K562 (cell line): ENCODE data around the gene PRR30. TPM values are rescaled to one million over a fixed set of nuclear protein-coding genes. Genes with fewer than 3 reads are reported as not detected.

Experiments
- ATAC-seq: fragments of 200-7000 bp; cut with Tn5 transposase; 3 replicates; pipeline ENCODE4 v1.9.1; 2020; ENCODE audit warnings: moderate library complexity
- BruUV-seq: library from RNA; stranded (reverse); fragments of 400-500 nt; replicated peaks from 2 replicates; lab custom pipeline; 2021; lab: Mats Ljungman, UMichigan
- CTCF ChIA-PET: fragments of 300-600 bp; formaldehyde crosslinking; extraction: SDS; loops from one replicate; lab custom pipeline; 2021; ENCODE audit warnings: low intra/inter-chr PET ratio; lab: Yijun Ruan, JAX
- POLR2A ChIA-PET: fragments of 300-600, 350-650 bp; sonication (Branson Sonifier 250); formaldehyde crosslinking; extraction: SDS; loops from one replicate; lab custom pipeline; 2021; ENCODE audit warnings: antibody characterized with exemption, inconsistent platforms; lab: Yijun Ruan, JAX
- DNase-seq, 4 experiments: peaks; one replicate each; pipeline versions ENCODE4 v3.0.0 to v3.0.0-alpha.2; 2011 to 2018; ENCODE audit warnings: low spot score in 3 of 4, mixed read lengths in 3 of 4; ENCODE audit errors: extremely low read depth in 1 of 4
- FAIRE-seq: peaks from 2 replicates; lab custom pipeline; 2011; peaks lifted over from hg19 to GRCh38; lab: Jason Lieb, UNC
- H2AFZ ChIP-seq: 2 replicates; pipeline ENCODE4 v1.6.0; 2011; ENCODE audit warnings: low read depth, low read length, control low read depth, inconsistent platforms
- H3K27ac ChIP-seq: fragments of 200-600 bp; 3 replicates; pipeline ENCODE4 v1.8.0; 2011; ENCODE audit warnings: low read depth, mild to moderate bottlenecking, control low read depth, inconsistent platforms, low read length, moderate library complexity, mixed read lengths; ENCODE audit errors: extremely low read depth
- H3K27me3 ChIP-seq, 2 experiments: fragments of 300-600 bp in 1 of 2; 2 replicates in 1 of 2; 3 replicates in 1 of 2; pipeline versions ENCODE4 v1.6.0 to v1.8.0; 2011; ENCODE audit warnings: inconsistent platforms in 2 of 2, low read length in 2 of 2, mild to moderate bottlenecking in 1 of 2, mixed read lengths in 1 of 2, moderate library complexity in 1 of 2; ENCODE audit not compliant: control insufficient read depth in 2 of 2, insufficient read depth in 2 of 2
- H3K36me3 ChIP-seq: fragments of 300-600 bp; 3 replicates; pipeline ENCODE4 v1.8.0; 2011; ENCODE audit warnings: mild to moderate bottlenecking, low read length, inconsistent platforms; ENCODE audit not compliant: control insufficient read depth, insufficient read depth
- H3K4me1 ChIP-seq, 2 experiments: fragments of 200-600 bp in 1 of 2; replicated peaks in 1 of 2; 2 replicates in 1 of 2; 3 replicates in 1 of 2; pipeline versions ENCODE4 v1.5.1 to v1.8.0; 2011; ENCODE audit warnings: inconsistent platforms in 2 of 2, low read length in 2 of 2, mild to moderate bottlenecking in 1 of 2, mixed read lengths in 1 of 2, moderate library complexity in 1 of 2; ENCODE audit not compliant: control insufficient read depth in 2 of 2, insufficient read depth in 2 of 2
- H3K4me2 ChIP-seq: 2 replicates; pipeline ENCODE4 v1.6.1; 2011; ENCODE audit warnings: low read length, control low read depth, inconsistent platforms, mixed read lengths; ENCODE audit not compliant: insufficient read depth
- H3K4me3 ChIP-seq: fragments of 200-600 bp; sonication (generic), shearing (Covaris generic); 2 replicates; pipeline ENCODE4 v1.5.1; 2016; ENCODE audit warnings: control low read depth, inconsistent platforms
- H3K79me2 ChIP-seq: fragments of 200-600 bp; 3 replicates; pipeline ENCODE4 v1.8.0; 2011; ENCODE audit warnings: low read length, inconsistent platforms; ENCODE audit not compliant: control insufficient read depth, insufficient read depth
- H3K9ac ChIP-seq, 2 experiments: 2 replicates each; pipeline versions ENCODE4 v1.6.0 to v1.6.1; 2011; ENCODE audit warnings: low read depth in 2 of 2, low read length in 2 of 2, control low read depth in 1 of 2, inconsistent platforms in 1 of 2, mild to moderate bottlenecking in 1 of 2, mixed read lengths in 1 of 2; ENCODE audit not compliant: insufficient read depth in 1 of 2
- H3K9me1 ChIP-seq: one replicate; pipeline ENCODE4 v1.6.0; 2011; ENCODE audit warnings: inconsistent platforms, mild to moderate bottlenecking, low read length, moderate library complexity; ENCODE audit not compliant: control insufficient read depth, insufficient read depth
- H3K9me3 ChIP-seq: replicated peaks from 2 replicates; pipeline ENCODE4 v1.5.1; 2011; ENCODE audit warnings: low read depth, low read length, inconsistent platforms; ENCODE audit not compliant: control insufficient read depth, insufficient read depth
- H4K20me1 ChIP-seq: replicated peaks from 2 replicates; pipeline ENCODE4 v1.6.1; 2011; ENCODE audit warnings: low read length, inconsistent platforms, mixed read lengths; ENCODE audit not compliant: control insufficient read depth, insufficient read depth
- CHD1 ChIP-seq: fragments of 200-600 bp; sonication (generic); IDR thresholded peaks from one replicate; pipeline ENCODE4 v1.6.1; 2012; ENCODE audit warnings: mild to moderate bottlenecking, moderate library complexity, low read length, inconsistent platforms
- FOXA3 ChIP-seq, 2 experiments: fragments of 450-650 bp in 1 of 2; sonication (generic) in 1 of 2; formaldehyde crosslinking; IDR thresholded peaks in 1 of 2; conservative IDR thresholded peaks in 1 of 2; 2 replicates each; pipeline versions ENCODE4 v1.4.0 to v1.8.0; 2020 to 2022; ENCODE audit warnings: mild to moderate bottlenecking in 2 of 2, missing genetic modification reagents in 1 of 2
- MTA3 ChIP-seq: fragments of 450-650 bp; formaldehyde crosslinking; IDR thresholded peaks from 2 replicates; pipeline ENCODE4 v1.6.1; 2017; ENCODE audit warnings: mild to moderate bottlenecking, borderline replicate concordance
- NR4A1 ChIP-seq, 2 experiments: fragments of 250-450 bp in 1 of 2; fragments of 450-650 bp in 1 of 2; sonication (Bioruptor Pico) in 1 of 2; IDR thresholded peaks; 2 replicates each; pipeline versions ENCODE4 v1.4.0 to v1.6.1; 2016 to 2020; ENCODE audit warnings: mild to moderate bottlenecking in 2 of 2, missing compliant biosample characterization in 1 of 2, missing genetic modification characterization in 1 of 2, moderate library complexity in 1 of 2
- SREBF2 ChIP-seq: sonication (generic); formaldehyde crosslinking; IDR thresholded peaks from 2 replicates; pipeline ENCODE4 v1.4.0; 2020; ENCODE audit warnings: mild to moderate bottlenecking, missing genetic modification reagents
- TSC22D4 ChIP-seq: fragments of 450-650 bp; IDR thresholded peaks from 2 replicates; pipeline ENCODE4 v1.6.1; 2016; ENCODE audit warnings: missing genetic modification characterization, missing biosample characterization, control low read depth
- ZC3H4 ChIP-seq: sonication (generic); formaldehyde crosslinking; IDR thresholded peaks from 2 replicates; pipeline ENCODE4 v1.9.0; 2021; ENCODE audit warnings: missing genetic modification reagents, borderline replicate concordance
- WGBS: fragments of 100-300 bp; shearing (Covaris generic); methylation state at CpG from one replicate; pipeline ENCODE4 v1.1.6; 2016; ENCODE audit warnings: low coverage, mixed read lengths; ENCODE audit not compliant: insufficient coverage; ENCODE audit errors: missing lambda C conversion rate; 5-methylcytosine and 5-hydroxymethylcytosine counted together
- in situ Hi-C: fragments of 300-500 bp; cut with MboI; formaldehyde crosslinking; loops from 4 replicates; pipeline ENCODE4 v1.15.0; 2018; ENCODE audit warnings: inconsistent platforms, mixed read lengths
- intact Hi-C: fragments of 100-400 bp; cut with micrococcal nuclease; formaldehyde crosslinking; loops from 2 replicates; pipeline ENCODE4 v1.14.2; 2022
- polyA plus RNA-seq, 8 experiments: library from polyadenylated mRNA; depleted of rRNA in 4 of 8; stranded (reverse) in 5 of 8; unstranded in 3 of 8; fragments of >200 nt; fragmentation: Nextera tagmentation in 2 of 8; fragmentation: Illumina TruSeq in 1 of 8; extraction: Ambion mirVana in 2 of 8; extraction: Trizol in 1 of 8; gene quantifications; 2 replicates each; pipeline versions ENCODE4 v1.2.1 to v1.2.3, GENCODE V29; 2011 to 2014; ENCODE audit warnings: inconsistent platforms in 1 of 8, missing spikeins in 1 of 8
- total RNA-seq, 7 experiments: library from RNA; depleted of rRNA in 6 of 7; stranded (reverse); fragments of >200 nt in 6 of 7; fragmentation: Illumina TruSeq in 2 of 7; extraction: Trizol in 2 of 7; gene quantifications; 2 replicates each; pipeline versions ENCODE4 v1.2.1 to v1.2.3, GENCODE V29; 2011 to 2021; ENCODE audit warnings: low replicate concordance in 1 of 7
- TF ChIP-seq, protein P1 (sequence below): IDR thresholded peaks from 3 replicates; pipeline ENCODE4 v1.6.1; 2011; ENCODE audit warnings: borderline replicate concordance, mild to moderate bottlenecking, moderate library complexity; ENCODE audit not compliant: insufficient read length; ENCODE audit errors: extremely low read depth
- TF ChIP-seq, protein P2 (sequence below): fragments of 150-350 bp; conservative IDR thresholded peaks from 2 replicates; pipeline ENCODE4 v1.6.1; 2014; ENCODE audit warnings: low read length

The PRR30 gene
- total and polyA plus RNA-seq, 9 of the 15 experiments (the other 6 are each of a cell fraction or from before 2014, with no cell fraction given): not detected

DNA sequence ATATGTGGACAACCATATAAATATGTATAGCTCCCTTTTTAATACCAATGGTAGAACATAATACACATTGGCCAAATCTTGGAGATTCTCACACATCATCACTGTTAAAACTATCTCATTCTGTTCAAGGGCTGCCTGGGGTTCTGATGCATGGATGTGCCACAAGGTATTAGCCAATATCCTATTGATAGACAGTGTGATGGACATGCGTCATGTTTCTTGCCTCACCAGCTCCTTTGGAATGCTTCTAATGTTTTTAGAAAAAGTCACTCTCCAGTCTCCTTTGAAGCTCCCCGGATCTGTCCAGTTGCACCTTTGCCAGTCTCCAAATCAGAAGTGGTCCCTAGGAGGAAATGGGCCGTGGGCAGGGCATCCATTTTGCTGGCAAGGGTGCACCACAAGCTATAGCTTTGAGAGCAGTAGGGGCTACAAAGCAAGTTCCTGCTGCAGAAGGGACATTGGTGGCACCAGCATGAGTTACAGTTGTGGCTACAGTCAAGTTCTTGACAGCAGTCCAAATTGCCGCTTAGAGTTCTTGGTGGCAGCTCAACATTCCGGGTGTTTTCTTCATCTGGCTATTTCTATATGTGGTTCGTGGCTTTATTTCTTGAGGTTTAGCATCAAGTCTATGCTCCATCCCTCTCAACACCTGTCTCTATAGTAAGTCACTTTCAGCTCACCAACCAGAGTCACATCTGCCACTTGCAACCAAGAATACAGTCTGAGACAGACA is 47.6 kb upstream of the PRR30 start:
- Histone ChIP-seq H3K27ac (no peak overlapping the region), H2AFZ (no peak overlapping the region), H3K36me3 (no peaks in the 10 kb centered on the region), H3K4me3 (no peak overlapping the region), H3K79me2 (no peaks in the 10 kb centered on the region), H4K20me1 (no peaks in the 10 kb centered on the region), H3K4me1 (peaks cover 0 to 10% of the 10 kb centered on the region in 2 experiments; a peak in 3 of 5 replicates), H3K27me3 (no peaks in the 10 kb centered on the region), H3K9me1 (no peaks in the 10 kb centered on the region), H3K9ac (no peak overlapping the region), H3K4me2 (no peak overlapping the region), H3K9me3 (no peaks in the 10 kb centered on the region)
- DNase-seq: no peak
- CTCF ChIA-PET: interaction anchor here (0.6 kb wide), 1 partner anchor 53 kb away, joined by 3 read pairs; no protein-coding TSS in a partner anchor
- FAIRE-seq: no peak
- intact Hi-C loops: loop anchor here (10.0 kb wide), 1 partner anchor 342 kb away; the partner anchor contains the start of gene DPYSL5
- no TSS peak for BruUV-seq
- in situ Hi-C loops: no loop called here
- WGBS: 20% methylated on average over 6 of the region's 6 CpGs
- POLR2A ChIA-PET: interaction anchor here (0.7 to 2.1 kb wide), 3 partner anchors 11 to 144 kb away, joined by 3 to 8 read pairs (median 3); no protein-coding TSS in a partner anchor
- no peak for ATAC-seq
- TF ChIP-seq NR4A1 (CRISPR knock-in tag; IDR thresholded peaks at IDR 0.05) (no peak), NR4A1 (tag; IDR thresholded peaks at IDR 0.05) (no peak), TSC22D4 (tag) (no peak), CHD1 (no peak), SREBF2 (CRISPR knock-in tag) (no peak), MTA3 (no peak), FOXA3 (CRISPR knock-in tag; conservative IDR thresholded peaks at IDR 0.05 in 1 of 2, IDR thresholded peaks at IDR 0.05 in 1 of 2) (no peak), ZC3H4 (CRISPR knock-in tag) (no peak)
- TF ChIP-seq, protein P1, sequence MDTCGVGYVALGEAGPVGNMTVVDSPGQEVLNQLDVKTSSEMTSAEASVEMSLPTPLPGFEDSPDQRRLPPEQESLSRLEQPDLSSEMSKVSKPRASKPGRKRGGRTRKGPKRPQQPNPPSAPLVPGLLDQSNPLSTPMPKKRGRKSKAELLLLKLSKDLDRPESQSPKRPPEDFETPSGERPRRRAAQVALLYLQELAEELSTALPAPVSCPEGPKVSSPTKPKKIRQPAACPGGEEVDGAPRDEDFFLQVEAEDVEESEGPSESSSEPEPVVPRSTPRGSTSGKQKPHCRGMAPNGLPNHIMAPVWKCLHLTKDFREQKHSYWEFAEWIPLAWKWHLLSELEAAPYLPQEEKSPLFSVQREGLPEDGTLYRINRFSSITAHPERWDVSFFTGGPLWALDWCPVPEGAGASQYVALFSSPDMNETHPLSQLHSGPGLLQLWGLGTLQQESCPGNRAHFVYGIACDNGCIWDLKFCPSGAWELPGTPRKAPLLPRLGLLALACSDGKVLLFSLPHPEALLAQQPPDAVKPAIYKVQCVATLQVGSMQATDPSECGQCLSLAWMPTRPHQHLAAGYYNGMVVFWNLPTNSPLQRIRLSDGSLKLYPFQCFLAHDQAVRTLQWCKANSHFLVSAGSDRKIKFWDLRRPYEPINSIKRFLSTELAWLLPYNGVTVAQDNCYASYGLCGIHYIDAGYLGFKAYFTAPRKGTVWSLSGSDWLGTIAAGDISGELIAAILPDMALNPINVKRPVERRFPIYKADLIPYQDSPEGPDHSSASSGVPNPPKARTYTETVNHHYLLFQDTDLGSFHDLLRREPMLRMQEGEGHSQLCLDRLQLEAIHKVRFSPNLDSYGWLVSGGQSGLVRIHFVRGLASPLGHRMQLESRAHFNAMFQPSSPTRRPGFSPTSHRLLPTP: no peak
- TF ChIP-seq, protein P2, sequence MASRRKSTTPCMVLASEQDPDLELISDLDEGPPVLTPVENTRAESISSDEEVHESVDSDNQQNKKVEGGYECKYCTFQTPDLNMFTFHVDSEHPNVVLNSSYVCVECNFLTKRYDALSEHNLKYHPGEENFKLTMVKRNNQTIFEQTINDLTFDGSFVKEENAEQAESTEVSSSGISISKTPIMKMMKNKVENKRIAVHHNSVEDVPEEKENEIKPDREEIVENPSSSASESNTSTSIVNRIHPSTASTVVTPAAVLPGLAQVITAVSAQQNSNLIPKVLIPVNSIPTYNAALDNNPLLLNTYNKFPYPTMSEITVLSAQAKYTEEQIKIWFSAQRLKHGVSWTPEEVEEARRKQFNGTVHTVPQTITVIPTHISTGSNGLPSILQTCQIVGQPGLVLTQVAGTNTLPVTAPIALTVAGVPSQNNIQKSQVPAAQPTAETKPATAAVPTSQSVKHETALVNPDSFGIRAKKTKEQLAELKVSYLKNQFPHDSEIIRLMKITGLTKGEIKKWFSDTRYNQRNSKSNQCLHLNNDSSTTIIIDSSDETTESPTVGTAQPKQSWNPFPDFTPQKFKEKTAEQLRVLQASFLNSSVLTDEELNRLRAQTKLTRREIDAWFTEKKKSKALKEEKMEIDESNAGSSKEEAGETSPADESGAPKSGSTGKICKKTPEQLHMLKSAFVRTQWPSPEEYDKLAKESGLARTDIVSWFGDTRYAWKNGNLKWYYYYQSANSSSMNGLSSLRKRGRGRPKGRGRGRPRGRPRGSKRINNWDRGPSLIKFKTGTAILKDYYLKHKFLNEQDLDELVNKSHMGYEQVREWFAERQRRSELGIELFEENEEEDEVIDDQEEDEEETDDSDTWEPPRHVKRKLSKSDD: no peak
